Measurements from ENCODE around the gene TMC3.

The TMC3 gene

GRCh38 chr15:81310480-81310879 is 63.5 kb downstream of the TMC3 start:
- no peak overlapping the region for H3K9ac ChIP-seq (ENCODE audit: low read length in 2 of 2)
- H3K4me1 ChIP-seq (ENCODE audit: control insufficient read depth, insufficient read depth, low read length) = peaks cover 19% of the 10 kb centered on the region
- peak overlapping the region; percentile 49 for H3K27ac ChIP-seq (ENCODE audit: low read length)

GRCh38 chr15:81309647-81310450 is 64.2 kb downstream of the TMC3 start:
- Histone ChIP-seq H3K4me1 (ENCODE audit: control insufficient read depth, insufficient read depth, low read length) (peaks cover 19% of the 10 kb centered on the region), H3K27ac (ENCODE audit: low read length) (peak overlapping the region; percentile 49), H3K27me3 (ENCODE audit: control insufficient read depth in 1 of 2, insufficient read depth in 2 of 2, low read length in 2 of 2) (no peaks in the 10 kb centered on the region), H3K36me3 (ENCODE audit: control insufficient read depth in 2 of 2, insufficient read depth in 2 of 2, low read length in 2 of 2) (peaks cover 2 to 14% of the 10 kb centered on the region in 2 donors), H3K9me3 (ENCODE audit: control insufficient read depth in 2 of 2, low read length in 2 of 2) (no peaks in the 10 kb centered on the region), H3K9ac (ENCODE audit: low read length in 2 of 2) (no peak overlapping the region), H3K4me3 (ENCODE audit: low read length in 2 of 2) (no peak overlapping the region)

More at GRCh38 chr15:81310480-81310879, 63.5 kb downstream of the TMC3 start:
- H3K36me3 ChIP-seq (ENCODE audit: control insufficient read depth in 2 of 2, insufficient read depth in 2 of 2, low read length in 2 of 2) = peaks cover 2 to 14% of the 10 kb centered on the region in 2 donors
- no peaks in the 10 kb centered on the region for H3K9me3 ChIP-seq (ENCODE audit: control insufficient read depth in 2 of 2, low read length in 2 of 2)
- no peak overlapping the region for H3K4me3 ChIP-seq (ENCODE audit: low read length in 2 of 2)
- H3K27me3 ChIP-seq (ENCODE audit: control insufficient read depth in 1 of 2, insufficient read depth in 2 of 2, low read length in 2 of 2) = no peaks in the 10 kb centered on the region

- Histone ChIP-seq H3K27me3 (ENCODE audit: control insufficient read depth in 1 of 2, insufficient read depth in 2 of 2, low read length in 2 of 2) (no peaks in the 10 kb centered on the region), H3K4me3 (ENCODE audit: low read length in 2 of 2) (no peak overlapping the region), H3K9me3 (ENCODE audit: control insufficient read depth in 2 of 2, low read length in 2 of 2) (no peaks in the 10 kb centered on the region), H3K9ac (ENCODE audit: low read length in 2 of 2) (no peak overlapping the region), H3K4me1 (ENCODE audit: control insufficient read depth, insufficient read depth, low read length) (peaks cover 22% of the 10 kb centered on the region), H3K27ac (ENCODE audit: low read length) (no peak overlapping the region), H3K36me3 (ENCODE audit: control insufficient read depth in 2 of 2, insufficient read depth in 2 of 2, low read length in 2 of 2) (peaks cover 2 to 14% of the 10 kb centered on the region in 2 donors)
Measured at GRCh38 chr15:81308260-81308659, 65.8 kb downstream of the TMC3 start.

GRCh38 chr15:81304226-81304625 is 69.8 kb downstream of the TMC3 start:
- Histone ChIP-seq H3K27ac (ENCODE audit: low read length) (no peak overlapping the region), H3K9me3 (ENCODE audit: control insufficient read depth in 2 of 2, low read length in 2 of 2) (no peaks in the 10 kb centered on the region), H3K27me3 (ENCODE audit: control insufficient read depth in 1 of 2, insufficient read depth in 2 of 2, low read length in 2 of 2) (no peaks in the 10 kb centered on the region), H3K4me1 (ENCODE audit: control insufficient read depth, insufficient read depth, low read length) (peaks cover 6% of the 10 kb centered on the region), H3K36me3 (ENCODE audit: control insufficient read depth in 2 of 2, insufficient read depth in 2 of 2, low read length in 2 of 2) (peaks cover 0 to 13% of the 10 kb centered on the region in 2 donors), H3K4me3 (ENCODE audit: low read length in 2 of 2) (no peak overlapping the region), H3K9ac (ENCODE audit: low read length in 2 of 2) (no peak overlapping the region)

- H3K27ac ChIP-seq (ENCODE audit: low read length) = peak overlapping the region; percentile 6
- H3K9me3 ChIP-seq (ENCODE audit: control insufficient read depth in 2 of 2, low read length in 2 of 2) = no peaks in the 10 kb centered on the region
- no peak overlapping the region for H3K9ac ChIP-seq (ENCODE audit: low read length in 2 of 2)
- H3K36me3 ChIP-seq (ENCODE audit: control insufficient read depth in 2 of 2, insufficient read depth in 2 of 2, low read length in 2 of 2) = peaks cover 0 to 11% of the 10 kb centered on the region in 2 donors
- peaks cover 6% of the 10 kb centered on the region for H3K4me1 ChIP-seq (ENCODE audit: control insufficient read depth, insufficient read depth, low read length)
- H3K4me3 ChIP-seq (ENCODE audit: low read length in 2 of 2) = no peak overlapping the region
- H3K27me3 ChIP-seq (ENCODE audit: control insufficient read depth in 1 of 2, insufficient read depth in 2 of 2, low read length in 2 of 2) = no peaks in the 10 kb centered on the region
Measured at GRCh38 chr15:81303244-81304225, 70.5 kb downstream of the TMC3 start.

GRCh38 chr15:81302701-81303109 is 71.3 kb downstream of the TMC3 start:
- H3K9ac ChIP-seq (ENCODE audit: low read length in 2 of 2) = no peak overlapping the region
- H3K9me3 ChIP-seq (ENCODE audit: control insufficient read depth in 2 of 2, low read length in 2 of 2) = no peaks in the 10 kb centered on the region
- peak overlapping the region; percentile 6 for H3K27ac ChIP-seq (ENCODE audit: low read length)
- peaks cover 0 to 8% of the 10 kb centered on the region in 2 donors for H3K36me3 ChIP-seq (ENCODE audit: control insufficient read depth in 2 of 2, insufficient read depth in 2 of 2, low read length in 2 of 2)
- H3K4me1 ChIP-seq (ENCODE audit: control insufficient read depth, insufficient read depth, low read length) = peaks cover 6% of the 10 kb centered on the region
- no peaks in the 10 kb centered on the region for H3K27me3 ChIP-seq (ENCODE audit: control insufficient read depth in 1 of 2, insufficient read depth in 2 of 2, low read length in 2 of 2)
- H3K4me3 ChIP-seq (ENCODE audit: low read length in 2 of 2) = no peak overlapping the region

- Histone ChIP-seq H3K4me3 (ENCODE audit: low read length in 2 of 2) (no peak overlapping the region), H3K9ac (ENCODE audit: low read length in 2 of 2) (no peak overlapping the region), H3K36me3 (ENCODE audit: control insufficient read depth in 2 of 2, insufficient read depth in 2 of 2, low read length in 2 of 2) (peaks cover 0 to 8% of the 10 kb centered on the region in 2 donors), H3K27me3 (ENCODE audit: control insufficient read depth in 1 of 2, insufficient read depth in 2 of 2, low read length in 2 of 2) (no peaks in the 10 kb centered on the region), H3K9me3 (ENCODE audit: control insufficient read depth in 2 of 2, low read length in 2 of 2) (no peaks in the 10 kb centered on the region), H3K4me1 (ENCODE audit: control insufficient read depth, insufficient read depth, low read length) (peaks cover 6% of the 10 kb centered on the region), H3K27ac (ENCODE audit: low read length) (no peak overlapping the region)
Measured at GRCh38 chr15:81301815-81302399, 72.1 kb downstream of the TMC3 start.

GRCh38 chr15:81301385-81301784 is 72.6 kb downstream of the TMC3 start:
- H3K27ac ChIP-seq (ENCODE audit: low read length) = no peak overlapping the region
- H3K36me3 ChIP-seq (ENCODE audit: control insufficient read depth in 2 of 2, insufficient read depth in 2 of 2, low read length in 2 of 2) = peaks cover 0 to 8% of the 10 kb centered on the region in 2 donors
- no peak overlapping the region for H3K9ac ChIP-seq (ENCODE audit: low read length in 2 of 2)
- peaks cover 6% of the 10 kb centered on the region for H3K4me1 ChIP-seq (ENCODE audit: control insufficient read depth, insufficient read depth, low read length)
- H3K4me3 ChIP-seq (ENCODE audit: low read length in 2 of 2) = no peak overlapping the region
- H3K9me3 ChIP-seq (ENCODE audit: control insufficient read depth in 2 of 2, low read length in 2 of 2) = no peaks in the 10 kb centered on the region
- H3K27me3 ChIP-seq (ENCODE audit: control insufficient read depth in 1 of 2, insufficient read depth in 2 of 2, low read length in 2 of 2) = no peaks in the 10 kb centered on the region

GRCh38 chr15:81299630-81300273 is 74.3 kb downstream of the TMC3 start:
- Histone ChIP-seq H3K27ac (ENCODE audit: low read length) (no peak overlapping the region), H3K4me3 (ENCODE audit: low read length in 2 of 2) (no peak overlapping the region), H3K27me3 (ENCODE audit: control insufficient read depth in 1 of 2, insufficient read depth in 2 of 2, low read length in 2 of 2) (no peaks in the 10 kb centered on the region), H3K36me3 (ENCODE audit: control insufficient read depth in 2 of 2, insufficient read depth in 2 of 2, low read length in 2 of 2) (peaks cover 0 to 2% of the 10 kb centered on the region in 2 donors), H3K9me3 (ENCODE audit: control insufficient read depth in 2 of 2, low read length in 2 of 2) (no peaks in the 10 kb centered on the region), H3K9ac (ENCODE audit: low read length in 2 of 2) (no peak overlapping the region), H3K4me1 (ENCODE audit: control insufficient read depth, insufficient read depth, low read length) (peaks cover 6% of the 10 kb centered on the region)

- H3K4me3 ChIP-seq (ENCODE audit: low read length in 2 of 2) = peak overlapping the region in 1 of 2 donors; percentile 15
- H3K9ac ChIP-seq (ENCODE audit: low read length in 2 of 2) = no peak overlapping the region
- peaks cover 0 to 2% of the 10 kb centered on the region in 2 donors for H3K36me3 ChIP-seq (ENCODE audit: control insufficient read depth in 2 of 2, insufficient read depth in 2 of 2, low read length in 2 of 2)
- no peaks in the 10 kb centered on the region for H3K9me3 ChIP-seq (ENCODE audit: control insufficient read depth in 2 of 2, low read length in 2 of 2)
- H3K27me3 ChIP-seq (ENCODE audit: control insufficient read depth in 1 of 2, insufficient read depth in 2 of 2, low read length in 2 of 2) = peaks cover 0 to under 1% of the 10 kb centered on the region in 2 donors
- H3K4me1 ChIP-seq (ENCODE audit: control insufficient read depth, insufficient read depth, low read length) = peaks cover 6% of the 10 kb centered on the region
- no peak overlapping the region for H3K27ac ChIP-seq (ENCODE audit: low read length)
Measured at GRCh38 chr15:81299156-81299555, 74.9 kb downstream of the TMC3 start.
